Stimulated activated CD8-positive, alpha-beta memory T cell treated with anti-CD3 and anti-CD28 coated beads, Interleukin-12 subunit alpha, Interleukin-12 subunit beta, amount 100 ng/mL, for 24 hours (primary cell): Measurements from ENCODE around the gene CHRNA1.

Source experiments
- DNase-seq: peaks from one replicate; pipeline ENCODE4 v3.0.0-alpha.2; 2020; ENCODE audit errors: extremely low read depth

CHRNA1 gene

GRCh38 chr2:174761837-174762236, 2.4 kb downstream of the CHRNA1 start:
- DNase-seq: no peak

GRCh38 chr2:174760845-174761473, 3.3 kb downstream of the CHRNA1 start:
- no peak for DNase-seq

GRCh38 chr2:174759381-174760065, 4.7 kb downstream of the CHRNA1 start:
- no peak for DNase-seq

- no peak for DNase-seq
Measured at GRCh38 chr2:174756743-174757142, 7.5 kb downstream of the CHRNA1 start.

- no peak for DNase-seq
Measured at GRCh38 chr2:174753038-174753633, 11.1 kb downstream of the CHRNA1 start.

- DNase-seq: no peak
Measured at GRCh38 chr2:174752403-174753037, 11.8 kb downstream of the CHRNA1 start.

- DNase-seq: no peak
Measured at GRCh38 chr2:174750923-174751441, 13.3 kb downstream of the CHRNA1 start.

GRCh38 chr2:174749793-174750192, 14.5 kb downstream of the CHRNA1 start:
- no peak for DNase-seq

GRCh38 chr2:174748948-174749347, 15.3 kb downstream of the CHRNA1 start:
- DNase-seq: peak; percentile 26

- no peak for DNase-seq
Measured at GRCh38 chr2:174745142-174745541, 19.1 kb downstream of the CHRNA1 start.

GRCh38 chr2:174744111-174744510, 20.2 kb downstream of the CHRNA1 start:
- no peak for DNase-seq

GRCh38 chr2:174740721-174741120, 23.6 kb downstream of the CHRNA1 start:
- no peak for DNase-seq

- DNase-seq: no peak
Measured at GRCh38 chr2:174738841-174739240, 25.4 kb downstream of the CHRNA1 start.

GRCh38 chr2:174731546-174731945, 32.7 kb downstream of the CHRNA1 start:
- no peak for DNase-seq

- DNase-seq: no peak
Measured at GRCh38 chr2:174730698-174731018, 33.6 kb downstream of the CHRNA1 start.

- DNase-seq: no peak
Measured at GRCh38 chr2:174729797-174730697, 34.2 kb downstream of the CHRNA1 start.

GRCh38 chr2:174728096-174728495, 36.2 kb downstream of the CHRNA1 start:
- DNase-seq: no peak

- DNase-seq: no peak
Measured at GRCh38 chr2:174726212-174726611, 38.1 kb downstream of the CHRNA1 start.

GRCh38 chr2:174722942-174723592, 41.2 kb downstream of the CHRNA1 start:
- DNase-seq: no peak

GRCh38 chr2:174719016-174719415, 45.3 kb downstream of the CHRNA1 start:
- DNase-seq: no peak

- DNase-seq: no peak
Measured at GRCh38 chr2:174718591-174718990, 45.7 kb downstream of the CHRNA1 start.
